ENCODE results near the gene KIRREL2.
"Not testable (repeated sequence)": the region's sequence is repeated elsewhere in the genome, so short reads cannot be mapped to it uniquely, and the experiment has no call there.

KIRREL2 gene

DNA sequence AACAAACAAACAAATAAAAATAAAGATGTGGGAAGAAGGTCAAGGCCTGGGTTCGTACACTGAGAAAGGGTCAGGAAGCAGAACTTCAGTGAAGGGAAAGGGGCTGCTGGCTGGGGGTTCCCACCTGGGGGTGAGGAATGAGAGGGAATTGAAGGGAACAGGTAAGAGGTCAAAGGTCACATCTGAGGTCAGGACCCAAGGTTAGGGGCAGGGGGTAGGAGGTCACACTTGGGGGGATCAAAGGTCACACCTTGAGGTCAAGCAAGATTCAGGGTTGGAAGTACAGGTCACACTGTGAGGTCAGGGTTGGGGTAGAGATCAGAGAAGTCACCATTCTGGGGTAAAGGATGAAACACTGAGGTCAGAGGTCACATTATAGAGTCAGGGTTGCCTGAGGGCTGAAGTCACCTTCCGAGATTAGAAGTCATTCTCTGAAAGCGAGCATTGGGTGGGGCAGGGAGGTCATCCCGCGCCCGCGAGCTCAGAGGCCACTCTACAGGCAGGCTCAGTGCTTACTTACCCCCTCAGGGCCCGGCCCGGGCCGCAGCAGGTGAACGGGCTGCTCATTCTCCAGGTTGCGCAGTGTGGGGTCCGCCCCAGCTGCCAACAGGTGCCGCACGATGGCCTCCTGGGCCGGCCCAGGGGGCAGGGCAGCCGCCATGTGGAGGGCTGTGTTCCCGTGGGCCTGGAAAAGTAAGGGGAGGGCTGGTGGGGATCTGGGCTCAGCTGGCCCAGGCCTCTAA is 32.8 kb downstream of the KIRREL2 start:
- Mint-ChIP-seq H3K27ac (peak overlapping the region; percentile 48), H3K27me3 (no peaks in the 10 kb centered on the region), H3K4me1 (peaks cover 29 to 49% of the 10 kb centered on the region in 2 donors), H3K36me3 (peaks cover 64 to 81% of the 10 kb centered on the region in 2 donors), H3K9me3 (peaks cover 4 to 5% of the 10 kb centered on the region in 2 donors), H3K4me3 (peak overlapping the region; percentile 12 to 28)
- ATAC-seq (replicated peaks) = peak; percentile 3
- no peak for DNase-seq

DNA sequence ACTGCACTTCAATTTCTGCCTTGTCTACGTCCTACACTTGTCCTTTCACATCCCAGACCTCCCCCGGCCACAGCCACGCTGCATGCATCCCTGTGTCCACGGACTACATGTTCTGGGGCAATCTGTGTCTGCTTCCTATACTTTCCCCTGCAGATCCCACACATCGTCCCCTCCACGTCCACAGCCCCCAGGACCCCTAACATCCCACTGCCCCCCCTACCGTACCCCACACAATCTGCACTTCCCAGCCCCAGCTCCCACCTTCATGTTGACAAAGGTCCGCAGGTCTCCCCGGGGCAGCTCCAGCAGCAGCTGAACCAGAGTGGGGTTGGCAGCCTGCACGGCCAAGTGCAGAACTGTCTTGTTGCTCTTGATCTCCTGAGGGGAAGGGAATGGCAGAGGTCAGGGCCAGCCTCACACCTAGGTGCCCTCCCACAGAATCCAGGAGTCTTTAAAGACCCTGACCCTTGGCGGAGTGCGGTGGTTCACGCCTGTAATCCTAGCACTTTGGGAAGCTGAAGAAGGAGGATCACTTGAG is 33.5 kb downstream of the KIRREL2 start:
- Mint-ChIP-seq H3K4me3 (peak overlapping the region; percentile 28 to 41), H3K9me3 (peaks cover 4 to 5% of the 10 kb centered on the region in 2 donors), H3K27ac (peak overlapping the region; percentile 92), H3K36me3 (peaks cover 64 to 81% of the 10 kb centered on the region in 2 donors), H3K27me3 (no peaks in the 10 kb centered on the region), H3K4me1 (peaks cover 26 to 46% of the 10 kb centered on the region in 2 donors)
- ATAC-seq (replicated peaks) (peak; percentile 7 to 15), DNase-seq (no peak)

DNA sequence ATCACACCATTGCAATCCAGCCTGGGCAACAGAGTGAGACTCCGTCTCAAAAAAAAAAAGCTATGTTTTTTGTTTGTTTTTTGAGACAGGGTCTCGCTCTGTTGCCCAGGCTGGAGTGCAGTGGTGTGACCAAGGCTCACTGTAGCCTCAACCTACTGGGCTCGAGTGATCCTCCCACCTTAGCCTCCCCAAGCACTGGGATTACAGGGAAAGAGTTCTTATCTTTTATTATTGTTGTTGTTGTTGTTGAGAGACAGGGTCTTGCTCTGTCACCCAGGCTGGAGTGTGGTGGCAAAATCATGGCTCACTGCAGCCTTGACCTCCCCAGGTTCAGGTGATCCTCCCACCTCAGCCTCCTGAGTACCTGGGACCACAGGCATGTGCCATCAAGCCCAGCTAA is 35.1 kb downstream of the KIRREL2 start:
- not testable (repeated sequence) for H3K4me3 Mint-ChIP-seq; DNase-seq; H3K9me3 Mint-ChIP-seq; H3K27me3 Mint-ChIP-seq; ATAC-seq (replicated peaks)
- peak overlapping the region; percentile 76 for H3K27ac Mint-ChIP-seq
- peaks cover 73 to 86% of the 10 kb centered on the region in 2 donors for H3K36me3 Mint-ChIP-seq
- peaks cover 26 to 48% of the 10 kb centered on the region in 2 donors for H3K4me1 Mint-ChIP-seq

DNA sequence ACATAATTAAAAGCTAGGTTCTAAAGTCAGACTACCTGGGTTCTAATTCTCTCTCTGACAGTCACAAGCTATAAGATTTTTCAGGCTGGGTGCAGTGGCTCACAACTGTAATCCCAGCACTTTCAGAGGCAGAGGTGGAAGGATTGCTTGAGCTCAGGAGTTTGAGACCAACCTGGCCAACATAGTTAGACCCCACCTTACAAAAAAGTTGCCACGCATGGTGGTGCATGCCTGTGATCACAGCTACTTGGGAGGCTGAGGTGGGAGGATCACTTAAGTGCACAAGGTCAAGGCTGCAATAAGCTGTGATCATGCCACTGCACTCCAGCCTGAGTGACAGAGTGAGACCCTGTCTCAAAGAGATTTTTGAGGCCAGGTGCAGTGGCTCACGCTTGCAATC is 37.6 kb downstream of the KIRREL2 start:
- Mint-ChIP-seq H3K27me3 (no peaks in the 10 kb centered on the region), H3K27ac (peak overlapping the region; percentile 42), H3K9me3 (peaks cover 0 to 1% of the 10 kb centered on the region in 2 donors), H3K36me3 (peaks cover 73 to 82% of the 10 kb centered on the region in 2 donors), H3K4me3 (no peak overlapping the region), H3K4me1 (peaks cover 23 to 39% of the 10 kb centered on the region in 2 donors)
- ATAC-seq (replicated peaks) (no peak), DNase-seq (no peak)

DNA sequence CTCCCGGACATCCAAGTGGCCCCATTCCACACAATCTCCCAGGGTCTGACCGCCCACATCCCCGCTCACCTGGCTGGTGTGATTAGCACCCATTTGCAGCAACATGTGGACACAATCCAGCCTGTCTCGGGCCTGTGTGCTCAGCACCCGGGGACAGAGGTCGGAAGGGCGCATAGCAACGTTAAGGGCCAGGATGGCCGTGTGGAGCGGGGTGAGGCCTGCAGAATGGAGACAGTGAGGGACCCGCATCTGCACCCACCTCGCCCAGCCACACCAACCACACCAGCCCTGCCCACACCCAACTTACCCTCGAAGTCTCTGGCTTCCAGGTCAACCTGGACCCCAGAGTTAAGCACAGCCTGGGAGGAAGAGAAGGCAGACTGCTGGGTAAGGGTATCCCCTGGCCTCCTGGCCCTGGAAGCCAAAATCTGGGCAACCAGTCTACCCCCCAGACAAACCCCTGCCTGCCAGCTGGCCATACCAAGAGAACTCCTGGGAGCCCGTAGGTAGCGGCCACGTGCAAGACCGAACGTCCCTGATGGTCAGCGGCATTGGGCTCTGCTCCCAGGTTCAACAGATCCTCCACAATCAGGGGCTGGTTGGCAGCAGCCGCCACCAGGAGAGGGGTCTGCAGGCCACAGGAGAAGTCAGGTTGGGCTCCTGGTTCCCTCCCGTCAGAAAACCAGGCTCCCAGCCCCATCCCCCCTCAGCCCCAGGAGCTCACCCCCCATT is 39.4 kb downstream of the KIRREL2 start:
- H3K27me3 Mint-ChIP-seq = no peaks in the 10 kb centered on the region
- H3K36me3 Mint-ChIP-seq = peaks cover 67 to 75% of the 10 kb centered on the region in 2 donors
- ATAC-seq (replicated peaks) = no peak
- DNase-seq = no peak
- peaks cover 19 to 36% of the 10 kb centered on the region in 2 donors for H3K4me1 Mint-ChIP-seq
- peak overlapping the region; percentile 79 to 97 for H3K4me3 Mint-ChIP-seq
- peak overlapping the region; percentile 90 for H3K27ac Mint-ChIP-seq
- no peaks in the 10 kb centered on the region for H3K9me3 Mint-ChIP-seq

DNA sequence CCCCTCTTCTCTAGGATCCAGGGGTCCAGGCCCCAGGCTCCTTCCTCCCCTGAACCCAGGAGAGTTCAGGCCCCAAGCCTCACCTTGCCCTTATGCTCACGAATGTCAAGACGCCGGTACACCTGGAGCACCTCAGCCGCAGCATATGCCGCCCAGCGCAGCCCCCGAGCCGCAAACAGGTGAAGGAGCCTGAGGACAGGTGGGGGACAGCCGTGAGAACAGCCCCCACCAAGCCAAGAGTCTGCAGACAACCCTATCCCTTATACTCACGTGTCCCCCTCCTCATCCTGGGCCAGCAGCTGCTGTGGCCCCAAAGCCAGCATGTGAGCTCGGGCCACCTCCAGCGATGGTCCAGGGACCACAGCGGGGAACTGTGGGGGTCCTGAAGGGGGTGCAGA is 39.9 kb downstream of the KIRREL2 start:
- H3K4me1 Mint-ChIP-seq = peaks cover 19 to 42% of the 10 kb centered on the region in 2 donors
- ATAC-seq (replicated peaks) = no peak
- H3K4me3 Mint-ChIP-seq = peak overlapping the region; percentile 97 to 98
- peaks cover 66 to 74% of the 10 kb centered on the region in 2 donors for H3K36me3 Mint-ChIP-seq
- DNase-seq = no peak
- H3K9me3 Mint-ChIP-seq = no peaks in the 10 kb centered on the region
- H3K27me3 Mint-ChIP-seq = no peaks in the 10 kb centered on the region
- peak overlapping the region; percentile 90 for H3K27ac Mint-ChIP-seq

DNA sequence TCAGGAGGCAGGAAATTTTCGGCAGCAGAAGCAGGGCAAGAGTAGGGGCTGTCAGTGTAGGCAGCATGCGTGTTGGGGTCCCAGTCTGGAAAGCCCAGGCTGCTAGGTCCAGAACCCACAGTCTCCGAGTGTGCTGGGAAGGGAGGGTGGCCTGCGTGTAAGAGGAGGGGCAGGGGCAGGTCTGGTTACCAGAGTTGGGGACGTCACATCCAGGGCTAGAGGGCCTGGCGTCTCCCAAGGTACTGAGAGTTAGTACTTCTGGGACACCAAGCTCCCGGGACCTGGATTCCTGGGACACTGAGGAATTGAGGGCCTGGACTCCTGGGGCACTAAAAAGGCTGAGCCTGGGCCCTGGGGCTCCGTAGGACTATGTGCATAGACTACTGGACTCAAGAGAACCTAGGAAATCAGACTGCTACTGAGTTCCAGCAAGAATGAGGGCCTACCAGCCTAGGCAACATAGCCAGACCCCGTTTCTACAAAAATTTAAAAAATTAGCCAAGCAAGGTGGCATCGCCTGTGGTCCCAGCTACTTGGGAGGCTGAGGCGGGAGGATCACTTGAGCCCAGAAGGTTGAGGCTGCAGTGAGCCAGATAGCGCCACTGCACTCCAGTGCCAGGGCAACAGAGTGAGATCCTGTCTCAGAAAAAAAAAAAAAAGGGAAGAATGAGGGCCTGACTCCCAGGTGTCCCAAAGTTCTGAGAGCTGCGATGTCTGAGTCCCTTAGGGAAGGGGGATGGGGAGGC is 41.2 kb downstream of the KIRREL2 start:
- H3K4me3 Mint-ChIP-seq = peak overlapping the region; percentile 97 to 98
- DNase-seq = no peak
- no peaks in the 10 kb centered on the region for H3K9me3 Mint-ChIP-seq
- H3K27me3 Mint-ChIP-seq = no peaks in the 10 kb centered on the region
- H3K36me3 Mint-ChIP-seq = peaks cover 58 to 64% of the 10 kb centered on the region in 2 donors
- ATAC-seq (replicated peaks) = no peak
- H3K4me1 Mint-ChIP-seq = peaks cover 26 to 50% of the 10 kb centered on the region in 2 donors
- peak overlapping the region; percentile 100 for H3K27ac Mint-ChIP-seq

DNA sequence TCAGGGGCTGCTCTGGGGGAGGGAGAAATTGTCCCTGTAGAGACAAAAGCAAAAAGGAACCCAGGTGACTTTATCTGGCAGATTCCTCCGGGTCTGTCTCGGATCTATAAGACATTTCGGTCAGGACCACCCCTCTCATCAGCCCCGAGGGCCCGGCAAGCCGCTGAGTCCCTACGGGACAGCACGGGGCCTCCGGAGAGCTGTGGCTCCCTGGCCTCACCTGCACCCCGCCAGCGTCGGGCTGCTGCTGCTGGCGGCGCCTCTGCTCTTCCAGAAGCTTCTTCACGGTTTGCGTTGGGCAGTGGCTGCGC is 41.7 kb downstream of the KIRREL2 start:
- Mint-ChIP-seq H3K4me1 (peaks cover 32 to 54% of the 10 kb centered on the region in 2 donors), H3K27ac (peak overlapping the region; percentile 100), H3K36me3 (peaks cover 56 to 61% of the 10 kb centered on the region in 2 donors), H3K27me3 (no peaks in the 10 kb centered on the region), H3K4me3 (peak overlapping the region; percentile 97 to 98), H3K9me3 (no peaks in the 10 kb centered on the region)
- ATAC-seq (replicated peaks) (no peak), DNase-seq (no peak)

DNA sequence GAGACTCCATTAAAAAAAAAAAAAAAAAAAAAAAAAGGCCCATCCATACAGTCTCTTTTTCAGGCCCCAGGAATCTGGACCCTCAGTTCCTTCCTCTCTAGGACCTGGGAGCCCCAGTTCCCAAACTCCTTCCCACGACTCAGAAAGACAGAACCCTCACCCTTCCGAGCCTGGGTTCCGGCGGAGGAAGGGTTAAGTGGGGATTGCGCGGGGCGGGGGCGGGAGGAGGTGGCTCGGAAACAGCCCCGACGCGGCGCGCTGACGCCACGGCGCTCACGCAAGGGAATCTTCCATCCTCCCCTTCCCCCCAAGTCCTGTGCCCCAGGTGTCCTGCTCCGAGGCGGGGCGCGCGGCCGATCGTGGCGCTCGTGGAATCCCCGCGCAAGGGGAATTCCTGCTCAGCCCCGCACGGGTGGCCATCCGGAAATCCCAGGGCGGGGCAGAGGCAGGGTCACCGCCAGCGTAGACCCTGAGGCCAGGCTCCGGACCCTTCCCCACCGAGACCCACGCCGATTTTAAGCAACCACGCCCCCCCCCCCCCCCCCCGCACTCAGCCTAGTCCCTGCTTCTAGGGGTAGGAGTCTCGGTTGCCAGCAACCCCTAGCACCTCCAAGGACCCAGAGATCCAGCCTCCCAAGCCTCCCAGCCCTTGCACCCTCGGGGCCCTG is 43.0 kb downstream of the KIRREL2 start:
- H3K4me3 Mint-ChIP-seq = peak overlapping the region; percentile 97 to 98
- H3K27ac Mint-ChIP-seq = peak overlapping the region; percentile 100
- DNase-seq (peak; percentile 96), ATAC-seq (replicated peaks) (peak; percentile 62 to 69)
- H3K36me3 Mint-ChIP-seq = peaks cover 51 to 52% of the 10 kb centered on the region in 2 donors
- peaks cover 42 to 66% of the 10 kb centered on the region in 2 donors for H3K4me1 Mint-ChIP-seq
- no peaks in the 10 kb centered on the region for H3K27me3 Mint-ChIP-seq
- H3K9me3 Mint-ChIP-seq = no peaks in the 10 kb centered on the region

DNA sequence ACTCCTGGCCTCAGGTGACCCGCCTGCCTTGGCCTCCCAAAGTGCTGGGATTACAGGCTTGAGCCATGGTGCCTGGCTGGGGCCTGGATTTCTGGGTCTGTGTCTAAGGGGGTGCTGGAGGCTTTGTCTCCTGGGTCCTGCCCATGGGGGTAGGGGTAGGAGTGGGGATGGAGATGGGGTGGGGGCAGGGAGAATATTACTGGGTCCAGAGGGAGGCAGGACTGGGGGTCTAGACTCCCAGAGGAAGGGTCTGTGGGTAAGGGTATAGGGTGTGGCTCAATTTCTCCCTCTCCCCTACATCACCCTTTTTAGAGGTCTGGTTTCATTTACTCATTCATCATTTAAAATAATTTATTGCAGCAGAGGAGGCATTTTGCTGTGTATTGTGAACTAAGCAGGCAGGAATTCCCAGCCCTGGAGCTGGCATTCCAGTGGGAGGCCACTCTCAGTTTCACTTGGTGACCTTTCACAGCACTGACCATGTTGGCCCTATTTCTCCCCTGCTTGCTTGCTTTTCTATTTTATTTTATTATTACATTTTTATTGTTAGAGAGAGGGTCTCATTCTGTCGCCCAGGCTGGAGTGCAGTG is 44.4 kb downstream of the KIRREL2 start:
- Mint-ChIP-seq H3K9me3 (no peaks in the 10 kb centered on the region), H3K4me1 (peaks cover 41 to 65% of the 10 kb centered on the region in 2 donors), H3K27ac (peak overlapping the region; percentile 100), H3K4me3 (peak overlapping the region; percentile 97 to 98), H3K36me3 (peaks cover 42 to 43% of the 10 kb centered on the region in 2 donors), H3K27me3 (no peaks in the 10 kb centered on the region)
- DNase-seq (no peak), ATAC-seq (replicated peaks) (no peak)

DNA sequence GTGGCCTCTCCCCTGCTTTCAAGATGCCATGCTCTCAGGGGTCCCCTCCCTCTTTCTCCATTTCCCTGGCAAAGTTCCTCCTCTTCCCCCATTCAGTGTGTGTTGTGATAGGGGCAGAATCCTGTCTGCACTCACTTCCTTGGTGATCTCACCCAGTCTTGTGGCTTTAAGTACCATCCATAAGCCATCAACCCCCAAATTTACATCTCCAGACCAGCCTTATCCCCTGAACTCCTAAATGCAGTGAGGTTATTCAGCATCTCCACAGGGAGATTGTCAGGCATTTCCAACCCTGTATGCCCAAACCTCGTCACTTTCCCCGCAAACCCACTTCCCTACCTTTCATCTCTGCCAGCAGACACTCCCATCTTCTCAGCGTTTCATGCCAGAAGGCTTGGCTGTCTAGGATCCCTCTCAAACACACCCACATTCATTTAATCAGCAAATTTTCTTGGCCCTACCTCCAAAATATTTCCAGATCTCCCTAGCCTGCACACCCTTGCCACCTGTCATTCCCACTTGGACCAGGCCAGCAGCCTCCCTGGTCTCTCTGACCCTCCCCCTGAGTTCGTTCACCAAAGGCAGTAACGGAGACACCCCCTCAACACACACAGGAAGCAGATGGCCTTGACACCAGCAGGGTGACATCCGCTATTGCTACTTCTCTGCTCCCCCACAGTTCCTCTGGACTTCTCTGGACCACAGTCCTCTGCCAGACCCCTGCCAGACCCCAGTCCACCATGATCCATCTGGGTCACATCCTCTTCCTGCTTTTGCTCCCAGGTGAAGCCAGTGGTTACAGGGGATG is 45.3 kb downstream of the KIRREL2 start, which contains the start of gene HCST:
Gene HCST, plus strand, starts transcription at position 676 of the 808 bp plus-strand sequence. Its CDS starts 65 bp downstream, at position 741.
- ATAC-seq (replicated peaks) = no peak
- DNase-seq = no peak
- peak within 1 kb of the TSS; percentile 97 for H3K27ac Mint-ChIP-seq
- no peaks in the 10 kb centered on the region for H3K9me3 Mint-ChIP-seq
- H3K4me1 Mint-ChIP-seq = peaks cover 43 to 61% of the 10 kb centered on the region in 2 donors
- peaks cover 34 to 35% of the 10 kb centered on the region in 2 donors for H3K36me3 Mint-ChIP-seq
- H3K27me3 Mint-ChIP-seq = no peaks in the 10 kb centered on the region
- H3K4me3 Mint-ChIP-seq = peak within 1 kb of the TSS; percentile 88 to 97

DNA sequence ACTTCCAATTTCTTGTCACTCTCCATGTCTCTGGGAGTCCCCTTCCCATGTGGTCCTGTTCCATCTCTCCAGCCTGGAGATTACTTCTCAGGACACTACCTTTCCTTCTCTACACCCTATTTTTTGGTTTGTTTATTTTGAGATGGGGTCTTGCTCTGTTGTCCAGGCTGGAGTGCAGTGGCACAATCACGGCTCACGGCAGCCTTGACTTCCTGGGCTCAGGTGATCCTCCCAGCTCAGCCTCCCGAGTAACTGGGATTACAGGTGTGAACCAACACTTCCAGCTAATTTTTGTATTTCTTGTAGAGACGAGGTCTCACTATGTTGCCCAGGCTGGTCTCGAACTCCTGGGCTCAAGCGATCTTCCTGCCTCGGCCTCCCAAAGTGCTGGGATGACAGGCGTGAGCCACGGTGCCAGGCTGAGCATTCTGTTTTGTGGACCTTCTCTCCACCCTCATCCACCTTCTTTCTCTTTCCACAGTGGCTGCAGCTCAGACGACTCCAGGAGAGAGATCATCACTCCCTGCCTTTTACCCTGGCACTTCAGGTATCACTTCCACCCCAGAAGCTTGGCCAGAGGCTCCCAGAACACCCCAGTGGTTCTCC is 46.3 kb downstream of the KIRREL2 start:
- H3K27ac Mint-ChIP-seq = peak overlapping the region; percentile 97
- peaks cover 26 to 28% of the 10 kb centered on the region in 2 donors for H3K36me3 Mint-ChIP-seq
- DNase-seq = no peak
- ATAC-seq (replicated peaks) = no peak
- H3K4me1 Mint-ChIP-seq = peaks cover 45 to 64% of the 10 kb centered on the region in 2 donors
- H3K4me3 Mint-ChIP-seq = peak overlapping the region; percentile 88 to 97
- H3K27me3 Mint-ChIP-seq = no peaks in the 10 kb centered on the region
- no peaks in the 10 kb centered on the region for H3K9me3 Mint-ChIP-seq
